Activated CD4-positive, alpha-beta T cell treated with anti-CD3 and anti-CD28 coated beads, Interleukin-2, amount 10 ng/mL, durations not matched to agents 7 days and 5 days (primary cell): ENCODE measurements around the gene TMEM91. TPM values are rescaled to one million over a fixed set of nuclear protein-coding genes. Genes with fewer than 3 reads are reported as not detected.

Experiments used
- CTCF ChIA-PET: fragments of 350-600 bp; sonication (Branson Sonifier 250); formaldehyde crosslinking; loops from one replicate; lab custom pipeline; 2021; ENCODE audit warnings: antibody characterized with exemption; lab: Charles Lee
- POLR2A ChIA-PET: fragments of 350-600 bp; sonication (Branson Sonifier 250); formaldehyde crosslinking; loops from one replicate; lab custom pipeline; 2021; ENCODE audit warnings: antibody characterized with exemption; lab: Charles Lee
- DNase-seq: peaks from one replicate; pipeline ENCODE4 v3.0.0-alpha.2; 2020
- H3K27ac Mint-ChIP-seq: one replicate; pipeline ENCODE4 v1.8.0; 2021; ENCODE audit warnings: mild to moderate bottlenecking, moderate library complexity, mixed read lengths
- H3K27me3 Mint-ChIP-seq: one replicate; pipeline ENCODE4 v1.8.0; 2021; ENCODE audit warnings: mixed read lengths
- H3K36me3 Mint-ChIP-seq: one replicate; pipeline ENCODE4 v1.8.0; 2021; ENCODE audit warnings: low read depth, mixed read lengths
- H3K4me1 Mint-ChIP-seq: one replicate; pipeline ENCODE4 v1.8.0; 2021; ENCODE audit warnings: mixed read lengths
- H3K4me3 Mint-ChIP-seq: one replicate; pipeline ENCODE4 v1.8.0; 2021; ENCODE audit warnings: mild to moderate bottlenecking, moderate library complexity, mixed read lengths
- H3K9me3 Mint-ChIP-seq: one replicate; pipeline ENCODE4 v1.8.0; 2021; ENCODE audit warnings: mixed read lengths
- total RNA-seq, 2 experiments: library from RNA; stranded (reverse); gene quantifications; one replicate each; pipeline ENCODE4 v1.2.3, GENCODE V29; 2021

Gene TMEM91
- total RNA-seq, 2 experiments from 2014 or later: 5.4 to 5.6 TPM

GRCh38 chr19:41421973-41422372 lies 45.6 kb downstream of the TMEM91 start:
- DNase-seq: no peak
- CTCF ChIA-PET: no interaction called here
- H3K36me3 Mint-ChIP-seq: peaks cover 21% of the 10 kb centered on the region
- H3K4me1 Mint-ChIP-seq: peaks cover 18% of the 10 kb centered on the region
- H3K4me3 Mint-ChIP-seq: no peak overlapping the region
- no peak overlapping the region for H3K27ac Mint-ChIP-seq
- H3K9me3 Mint-ChIP-seq: no peaks in the 10 kb centered on the region
- POLR2A ChIA-PET: no interaction called here
- no peaks in the 10 kb centered on the region for H3K27me3 Mint-ChIP-seq

GRCh38 chr19:41422456-41422855 lies 46.1 kb downstream of the TMEM91 start:
- no peak for DNase-seq
- CTCF ChIA-PET: no interaction called here
- Mint-ChIP-seq H3K36me3 (peaks cover 18% of the 10 kb centered on the region), H3K27me3 (no peaks in the 10 kb centered on the region), H3K4me3 (no peak overlapping the region), H3K4me1 (peaks cover 21% of the 10 kb centered on the region), H3K27ac (no peak overlapping the region), H3K9me3 (no peaks in the 10 kb centered on the region)
- POLR2A ChIA-PET: no interaction called here

- peaks cover 18% of the 10 kb centered on the region for H3K36me3 Mint-ChIP-seq
- peaks cover 26% of the 10 kb centered on the region for H3K4me1 Mint-ChIP-seq
- CTCF ChIA-PET: no interaction called here
- no peaks in the 10 kb centered on the region for H3K27me3 Mint-ChIP-seq
- POLR2A ChIA-PET: no interaction called here
- H3K27ac Mint-ChIP-seq: no peak overlapping the region
- no peak for DNase-seq
- H3K4me3 Mint-ChIP-seq: no peak overlapping the region
- no peaks in the 10 kb centered on the region for H3K9me3 Mint-ChIP-seq
Measured at GRCh38 chr19:41422955-41423354, 46.6 kb downstream of the TMEM91 start.

- ChIA-PET POLR2A (no interaction called here), CTCF (interaction anchor here (0.6 to 1.0 kb wide), 3 partner anchors 26 to 217 kb away, joined by 3 to 4 read pairs (median 4); no protein-coding TSS in a partner anchor)
- H3K27ac Mint-ChIP-seq: peak overlapping the region; percentile 78
- H3K9me3 Mint-ChIP-seq: no peaks in the 10 kb centered on the region
- peaks cover 20% of the 10 kb centered on the region for H3K36me3 Mint-ChIP-seq
- DNase-seq: no peak
- H3K4me1 Mint-ChIP-seq: peaks cover 40% of the 10 kb centered on the region
- no peak overlapping the region for H3K4me3 Mint-ChIP-seq
- no peaks in the 10 kb centered on the region for H3K27me3 Mint-ChIP-seq
Measured at GRCh38 chr19:41424335-41425173, 48.2 kb downstream of the TMEM91 start.

GRCh38 chr19:41425174-41426115 lies 49.1 kb downstream of the TMEM91 start:
- no peaks in the 10 kb centered on the region for H3K27me3 Mint-ChIP-seq
- H3K4me1 Mint-ChIP-seq: peaks cover 40% of the 10 kb centered on the region
- peaks cover 12% of the 10 kb centered on the region for H3K36me3 Mint-ChIP-seq
- POLR2A ChIA-PET: interaction anchor here (0.7 kb wide), 1 partner anchor 194 kb away, joined by 5 read pairs; no protein-coding TSS in a partner anchor
- H3K27ac Mint-ChIP-seq: peak overlapping the region; percentile 78
- DNase-seq: no peak
- no peak overlapping the region for H3K4me3 Mint-ChIP-seq
- CTCF ChIA-PET: no interaction called here
- no peaks in the 10 kb centered on the region for H3K9me3 Mint-ChIP-seq

GRCh38 chr19:41426116-41426841 lies 49.9 kb downstream of the TMEM91 start:
- H3K9me3 Mint-ChIP-seq: no peaks in the 10 kb centered on the region
- peaks cover 42% of the 10 kb centered on the region for H3K4me1 Mint-ChIP-seq
- CTCF ChIA-PET: no interaction called here
- H3K4me3 Mint-ChIP-seq: no peak overlapping the region
- POLR2A ChIA-PET: interaction anchor here (0.7 kb wide), 1 partner anchor 193 kb away, joined by 5 read pairs; no protein-coding TSS in a partner anchor
- H3K27me3 Mint-ChIP-seq: no peaks in the 10 kb centered on the region
- no peak for DNase-seq
- peaks cover 9% of the 10 kb centered on the region for H3K36me3 Mint-ChIP-seq
- peak overlapping the region; percentile 77 for H3K27ac Mint-ChIP-seq

- Mint-ChIP-seq H3K4me1 (peaks cover 42% of the 10 kb centered on the region), H3K27me3 (no peaks in the 10 kb centered on the region), H3K36me3 (peaks cover 11% of the 10 kb centered on the region), H3K9me3 (no peaks in the 10 kb centered on the region), H3K27ac (peak within 1 kb of the TSS; percentile 78), H3K4me3 (peak within 1 kb of the TSS; percentile 73)
- ChIA-PET CTCF (no interaction called here), POLR2A (no interaction called here)
- peak; percentile 51 for DNase-seq
Measured at GRCh38 chr19:41426952-41427646, 50.8 kb downstream of the TMEM91 start, which contains the start of gene B3GNT8. B3GNT8 (minus strand) TSS chr19:41427374; CDS start chr19:41426778, 596 bp downstream.

- Mint-ChIP-seq H3K27ac (peak overlapping the region; percentile 78), H3K4me3 (peak overlapping the region; percentile 73), H3K9me3 (no peaks in the 10 kb centered on the region), H3K27me3 (no peaks in the 10 kb centered on the region), H3K4me1 (peaks cover 42% of the 10 kb centered on the region), H3K36me3 (peaks cover 15% of the 10 kb centered on the region)
- ChIA-PET POLR2A (no interaction called here), CTCF (interaction anchor here (0.8 to 1.7 kb wide), 2 partner anchors 11 to 23 kb away, joined by 3 to 4 read pairs; partner anchors contain the start of gene DMAC2)
- peak; percentile 40 for DNase-seq
Measured at GRCh38 chr19:41427647-41428480, 51.5 kb downstream of the TMEM91 start.

GRCh38 chr19:41428481-41428859 lies 52.1 kb downstream of the TMEM91 start:
- no peak for DNase-seq
- Mint-ChIP-seq H3K27me3 (no peaks in the 10 kb centered on the region), H3K27ac (peak overlapping the region; percentile 78), H3K36me3 (peaks cover 18% of the 10 kb centered on the region), H3K9me3 (no peaks in the 10 kb centered on the region), H3K4me3 (peak overlapping the region; percentile 73), H3K4me1 (peaks cover 42% of the 10 kb centered on the region)
- CTCF ChIA-PET: interaction anchor here (0.8 to 1.7 kb wide), 2 partner anchors 11 to 22 kb away, joined by 3 to 4 read pairs; partner anchors contain the start of gene DMAC2
- POLR2A ChIA-PET: no interaction called here

- no peak for DNase-seq
- H3K4me3 Mint-ChIP-seq: no peak overlapping the region
- no peaks in the 10 kb centered on the region for H3K27me3 Mint-ChIP-seq
- no peak overlapping the region for H3K27ac Mint-ChIP-seq
- ChIA-PET CTCF (interaction anchor here (0.5 to 1.5 kb wide), 4 partner anchors 9 to 130 kb away, joined by 3 to 10 read pairs (median 4); partner anchors contain the start of gene DMAC2), POLR2A (no interaction called here)
- H3K36me3 Mint-ChIP-seq: peaks cover 18% of the 10 kb centered on the region
- H3K9me3 Mint-ChIP-seq: no peaks in the 10 kb centered on the region
- H3K4me1 Mint-ChIP-seq: peaks cover 35% of the 10 kb centered on the region
Measured at GRCh38 chr19:41430922-41431321, 54.6 kb downstream of the TMEM91 start.
